CD4-positive, alpha-beta T cell treated with Interferon gamma for 1 hour (primary cell): ENCODE data around the gene TRIOBP.
"Not testable (repeated sequence)": the region's sequence is repeated elsewhere in the genome, so short reads cannot be mapped to it uniquely, and the experiment has no call there.

Experiments
- DNase-seq: peaks from one replicate; pipeline ENCODE4 v3.0.0-alpha.2; 2020

Gene TRIOBP

DNA sequence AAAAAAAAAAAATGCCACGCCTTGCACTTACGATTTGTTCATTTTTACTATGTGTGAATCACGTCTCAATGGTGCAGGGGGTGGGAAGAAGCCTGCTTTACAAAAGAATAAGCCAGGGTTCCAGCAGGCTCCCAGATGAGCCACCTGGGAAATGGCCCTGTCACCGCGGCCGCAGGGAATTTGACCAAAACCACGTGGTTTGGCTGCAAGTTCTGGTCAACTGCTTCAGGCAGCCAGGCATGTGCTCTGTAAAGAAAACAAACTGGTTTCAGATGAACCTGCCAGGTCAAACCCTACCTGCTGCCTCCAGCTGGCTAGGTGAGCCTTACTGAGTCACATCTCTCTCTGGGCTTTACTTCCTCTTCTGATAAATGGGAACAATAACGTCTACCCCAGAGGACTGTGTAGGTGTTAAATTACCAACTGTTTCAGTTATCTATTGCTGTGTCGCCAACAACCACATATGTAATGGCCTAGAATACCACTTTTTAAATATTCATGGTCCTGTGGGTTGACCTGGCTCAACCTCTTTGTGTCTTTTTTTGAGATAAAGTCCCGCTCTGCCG, 80.4 kb downstream of the TRIOBP start:
- DNase-seq = no peak

DNA sequence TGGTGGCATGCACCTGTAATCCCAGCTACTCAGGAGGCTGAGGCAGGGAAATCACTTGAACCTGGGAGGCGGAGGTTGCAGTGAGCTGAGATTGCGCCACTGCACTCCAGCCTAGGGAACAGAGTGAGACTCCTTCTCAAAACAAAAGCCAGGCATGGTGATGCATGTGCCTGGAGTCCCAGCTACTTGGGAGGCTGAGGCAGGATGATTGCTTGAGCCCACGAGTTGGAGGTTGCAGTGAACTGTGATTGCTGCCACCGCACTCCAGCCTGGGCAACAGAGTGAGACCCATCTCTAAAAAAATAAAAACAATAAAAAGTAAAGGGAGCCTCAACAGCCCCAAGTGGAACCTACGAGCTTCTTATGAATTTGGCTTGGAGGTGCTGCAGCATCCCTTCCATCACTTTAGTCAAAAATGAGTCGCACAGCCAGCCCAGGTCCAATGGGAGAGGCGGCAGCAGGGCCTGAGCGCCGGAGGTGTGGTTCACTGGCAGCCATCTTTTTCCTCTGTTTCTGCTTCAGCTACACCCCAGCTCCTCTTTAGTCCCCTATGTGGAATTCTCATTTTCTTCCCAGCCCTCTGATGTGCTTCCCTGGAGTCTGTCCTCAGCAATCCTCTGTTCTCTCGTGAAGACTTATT, 81.6 kb downstream of the TRIOBP start:
- no peak for DNase-seq

DNA sequence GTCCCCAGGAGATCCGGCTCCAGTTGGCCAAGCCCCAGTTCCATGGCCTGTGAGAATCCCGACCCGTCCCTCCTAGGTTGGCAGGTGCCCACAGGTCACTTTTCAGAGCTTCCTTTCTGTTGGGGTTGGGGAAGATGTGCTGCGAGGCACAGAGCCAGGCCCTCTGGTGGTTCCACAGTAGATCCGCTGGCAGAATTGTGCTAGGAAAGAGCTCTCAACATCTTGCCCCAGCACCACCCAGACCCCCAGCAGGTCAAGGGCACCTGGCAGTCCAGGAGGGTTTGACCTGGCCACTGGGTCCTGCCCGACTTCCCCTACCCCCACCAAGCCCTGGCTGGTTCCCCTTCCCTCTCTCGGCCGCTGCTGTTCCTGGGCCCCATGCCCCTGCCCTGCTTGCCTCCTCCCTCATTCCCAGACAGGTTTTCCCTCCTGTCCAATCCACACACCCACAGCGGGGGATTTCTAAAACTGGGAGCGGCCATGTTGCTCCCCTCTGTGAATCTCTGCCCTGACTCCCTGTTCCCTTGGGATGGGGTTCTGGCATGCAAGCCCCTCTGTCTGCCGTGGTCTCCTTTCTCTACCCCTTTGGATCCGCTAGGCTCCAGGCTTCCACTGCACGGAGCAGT, 84.7 kb downstream of the TRIOBP start:
- DNase-seq = no peak

DNA sequence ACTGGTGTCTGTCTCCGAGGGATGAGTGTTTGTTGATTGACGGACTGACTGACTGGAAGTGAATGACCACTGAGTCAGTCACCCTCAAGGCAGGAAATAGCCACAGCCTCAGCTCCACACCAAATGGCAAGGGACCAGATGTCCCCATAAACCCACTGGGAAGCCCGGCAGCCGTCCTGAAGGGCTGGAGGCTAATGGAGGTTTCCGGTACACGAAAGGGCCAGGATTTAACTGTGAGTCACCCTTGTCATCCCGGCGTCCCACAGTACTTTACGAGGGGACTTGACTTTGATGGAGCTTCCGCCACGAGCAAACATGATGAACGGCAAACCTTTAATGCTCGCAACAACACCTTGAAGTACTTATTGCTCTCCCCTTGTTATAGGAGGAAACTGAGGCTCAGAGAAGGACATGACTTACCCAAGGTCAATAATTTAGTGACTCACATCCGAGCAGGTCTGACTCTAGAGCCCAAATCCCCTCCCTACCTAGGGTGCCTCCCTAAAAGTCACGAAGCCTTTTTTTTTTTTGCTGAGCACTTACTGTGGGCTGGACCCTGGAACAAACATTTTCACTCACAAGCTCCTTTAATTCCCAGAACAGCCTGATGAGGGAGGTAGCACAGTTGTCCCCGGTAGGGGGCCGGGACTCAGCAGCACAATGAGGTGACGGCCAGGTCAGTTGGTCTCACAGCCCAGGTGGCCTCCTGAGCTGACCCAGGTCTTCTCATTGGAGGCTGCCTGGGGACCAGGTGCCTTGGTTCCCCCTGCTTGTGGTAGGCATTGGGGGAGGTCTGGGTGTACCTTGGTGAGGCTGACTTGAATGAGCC, 85.7 kb downstream of the TRIOBP start:
- DNase-seq = no peak

DNA sequence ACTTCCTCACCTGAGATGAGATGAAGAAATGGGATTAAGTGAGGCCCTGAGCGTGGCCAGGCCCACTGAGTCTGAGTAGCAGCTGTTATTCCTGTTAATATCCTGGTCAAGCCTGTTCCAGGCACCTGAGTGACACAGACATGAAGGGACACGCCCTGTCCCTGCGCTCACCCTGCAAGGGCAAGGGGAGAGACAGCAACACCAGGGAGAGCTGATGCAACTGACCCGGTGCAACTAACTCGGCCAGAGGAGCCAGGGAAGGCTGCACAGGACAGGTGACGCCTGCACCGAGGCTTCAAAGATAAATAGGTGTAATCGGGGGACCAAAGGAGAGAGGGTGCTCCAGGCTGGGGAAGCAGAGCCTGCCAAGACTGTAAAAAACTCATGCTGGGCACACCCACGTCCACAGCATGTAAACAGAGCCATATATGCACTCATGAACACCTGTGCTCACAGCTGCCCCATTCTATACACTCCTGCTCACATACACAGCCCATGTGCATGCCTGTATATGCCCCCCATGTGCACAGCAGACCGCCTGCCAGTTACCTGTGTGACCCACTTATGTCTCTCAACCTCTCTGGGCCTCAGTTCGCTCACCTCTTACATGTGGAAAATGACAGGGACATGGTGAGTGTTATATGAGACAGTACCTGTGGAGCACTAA, 88.1 kb downstream of the TRIOBP start:
- DNase-seq = no peak

DNA sequence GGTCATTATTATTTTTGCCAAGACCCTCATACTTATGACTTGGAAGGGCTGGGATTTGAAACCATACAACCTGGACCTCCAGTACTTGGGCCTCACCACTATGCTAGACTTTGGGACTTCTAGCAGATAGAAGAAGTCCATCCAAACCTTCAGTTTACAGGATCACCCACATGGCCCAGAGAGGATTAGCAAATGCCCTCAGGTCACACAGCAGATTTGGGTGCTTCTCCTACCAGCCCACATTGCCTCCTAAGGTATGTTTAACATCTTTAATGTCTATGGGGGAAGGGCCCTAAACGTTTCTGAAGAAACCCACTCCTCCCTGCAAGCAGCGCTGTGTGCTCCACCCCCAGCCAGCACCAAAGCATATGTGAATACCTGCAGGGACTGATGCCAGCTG, 93.4 kb downstream of the TRIOBP start:
- no peak for DNase-seq

DNA sequence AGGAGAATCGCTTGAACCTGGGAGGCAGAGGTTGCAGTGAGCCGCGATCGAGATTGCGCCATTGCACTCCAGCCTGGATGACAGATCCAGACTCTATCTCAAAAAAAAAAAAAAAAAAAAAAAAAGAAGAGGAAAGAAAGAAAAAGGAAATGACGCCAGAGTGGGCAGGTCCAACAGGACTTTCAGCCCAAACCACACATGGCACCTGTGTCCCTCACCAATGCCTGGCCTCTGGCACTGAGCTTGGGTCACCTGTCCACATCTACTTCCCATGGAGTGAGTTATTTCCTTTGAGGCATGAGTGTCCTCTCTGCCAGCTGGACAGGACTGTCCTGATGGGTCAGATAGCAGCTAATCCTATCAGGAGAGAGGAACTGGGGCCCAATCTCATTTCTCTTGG, 95.6 kb downstream of the TRIOBP start:
- DNase-seq = no peak

DNA sequence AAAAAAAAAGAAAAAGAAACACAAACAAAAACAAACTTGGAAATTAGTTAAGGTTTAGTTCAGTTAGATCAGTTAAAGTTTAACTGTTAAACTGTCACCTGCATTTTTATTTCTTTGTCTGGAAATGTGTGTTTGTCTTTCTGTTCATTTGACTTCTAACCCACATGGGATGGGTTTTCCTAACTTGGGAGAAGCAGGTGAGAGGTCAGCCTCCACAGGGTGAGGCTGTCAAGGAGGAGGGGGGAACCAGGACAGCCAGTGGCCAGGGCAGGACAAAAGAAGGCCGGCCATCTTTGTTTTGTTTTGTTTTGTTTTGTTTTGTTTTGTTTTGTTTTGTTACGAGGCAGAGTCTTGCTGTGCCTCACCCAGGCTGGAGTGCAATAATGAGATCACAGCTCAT, 97.5 kb downstream of the TRIOBP start:
- no peak for DNase-seq

DNA sequence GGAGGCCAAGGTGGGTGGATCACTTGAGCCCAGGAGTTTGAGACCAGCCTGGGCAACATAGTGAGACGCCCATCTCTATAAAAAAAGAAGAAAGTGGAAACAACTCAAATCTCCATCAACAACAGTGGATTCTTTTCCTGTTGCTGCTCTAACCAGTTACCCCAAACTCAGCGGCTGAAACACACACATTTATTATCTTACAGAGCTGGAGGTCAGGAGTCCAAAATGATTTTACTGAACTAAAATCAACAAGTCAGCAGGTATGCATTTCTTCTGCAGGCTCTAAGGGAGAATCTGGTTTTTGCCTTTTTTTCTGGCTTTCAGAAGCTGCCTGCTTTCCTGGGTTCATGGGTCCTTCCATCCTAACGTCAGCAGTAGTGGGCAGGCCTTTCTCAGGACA, 99.2 kb downstream of the TRIOBP start:
- DNase-seq = no peak

DNA sequence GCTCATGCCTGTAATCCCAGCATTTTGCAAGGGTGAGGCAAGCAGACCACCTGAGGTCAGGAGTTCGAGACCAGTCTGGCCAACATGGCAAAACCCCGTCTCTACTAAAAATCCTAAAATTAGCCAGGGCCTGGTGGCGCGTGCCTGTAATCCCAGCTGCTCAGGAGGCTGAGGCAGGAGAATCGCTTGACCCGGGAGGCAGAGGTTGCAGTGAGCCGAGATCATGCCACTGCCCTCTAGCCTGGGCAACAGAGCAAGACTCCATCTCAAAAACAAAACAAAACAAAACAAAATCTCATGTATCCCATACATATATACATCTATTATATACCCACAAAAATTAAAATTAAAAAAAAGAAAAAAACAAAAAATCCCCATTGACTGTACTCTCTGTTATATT, 100.4 kb downstream of the TRIOBP start:
- DNase-seq = not testable (repeated sequence)

DNA sequence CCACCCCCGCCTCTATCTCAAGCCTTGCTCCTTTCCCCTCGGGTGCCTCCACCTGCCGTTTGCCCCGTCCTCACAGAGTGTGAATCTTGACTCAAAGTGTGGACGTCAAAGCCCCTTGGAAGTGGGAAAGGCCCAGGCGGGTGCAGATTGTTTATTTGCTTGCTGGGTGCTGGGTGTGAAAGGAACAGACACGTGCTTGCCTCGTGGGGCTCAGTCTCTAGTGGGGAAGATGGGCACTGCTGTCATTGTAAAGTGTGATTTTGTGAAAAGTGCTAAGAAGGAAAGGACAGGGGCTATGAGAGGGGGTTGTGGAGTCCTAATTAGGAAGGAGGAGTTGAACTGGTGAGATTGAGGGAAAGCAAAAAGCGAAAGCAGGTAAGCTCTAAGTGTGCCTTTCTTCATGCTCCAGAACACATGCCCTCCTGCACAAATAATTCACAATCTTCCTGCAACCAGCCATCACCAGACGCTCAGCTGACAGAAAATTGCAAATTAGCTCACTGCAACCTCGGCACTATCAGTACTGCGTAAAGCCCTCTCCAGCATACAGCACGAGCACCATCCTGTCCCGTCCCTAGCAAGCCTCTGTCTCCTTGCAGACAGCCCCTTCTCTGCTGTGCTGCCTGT, 101.1 kb downstream of the TRIOBP start:
- DNase-seq = no peak

DNA sequence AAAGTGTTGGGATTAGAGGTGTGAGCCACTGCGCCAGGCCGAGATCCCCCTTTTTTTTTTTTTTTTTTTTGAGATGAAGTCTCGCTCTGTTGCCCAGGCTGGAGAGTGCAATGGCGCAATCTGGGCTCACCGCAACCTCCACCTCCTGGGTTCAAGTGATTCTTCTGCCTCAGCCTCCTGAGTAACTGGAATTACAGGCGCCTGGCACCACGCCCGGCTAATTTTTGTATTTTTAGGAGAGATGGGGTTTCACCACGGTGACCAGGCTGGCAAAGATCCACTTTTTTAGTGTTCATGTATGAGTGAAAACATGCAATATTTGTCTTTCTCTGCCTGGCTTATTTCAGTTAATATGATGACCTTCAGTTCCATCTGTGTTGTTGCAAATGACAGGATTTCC, 103.1 kb downstream of the TRIOBP start:
- DNase-seq = not testable (repeated sequence)

DNA sequence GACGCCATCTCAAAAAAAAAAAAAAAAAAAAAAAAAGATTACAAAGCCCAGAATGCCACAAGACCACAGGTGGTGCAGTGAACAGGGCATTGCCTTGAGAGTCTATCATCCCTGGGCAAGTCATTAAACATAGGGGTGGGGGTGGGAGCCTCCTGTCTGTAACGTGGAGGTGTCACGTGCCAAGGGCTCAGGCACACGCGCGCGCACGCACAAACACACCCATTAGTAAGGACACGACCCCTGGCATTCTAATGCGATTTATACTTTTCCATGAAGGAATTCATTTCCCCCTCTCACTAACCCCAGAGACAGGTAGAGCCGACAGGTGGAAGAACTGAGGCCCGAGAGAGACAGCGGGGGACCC, 105.1 kb downstream of the TRIOBP start:
- no peak for DNase-seq

DNA sequence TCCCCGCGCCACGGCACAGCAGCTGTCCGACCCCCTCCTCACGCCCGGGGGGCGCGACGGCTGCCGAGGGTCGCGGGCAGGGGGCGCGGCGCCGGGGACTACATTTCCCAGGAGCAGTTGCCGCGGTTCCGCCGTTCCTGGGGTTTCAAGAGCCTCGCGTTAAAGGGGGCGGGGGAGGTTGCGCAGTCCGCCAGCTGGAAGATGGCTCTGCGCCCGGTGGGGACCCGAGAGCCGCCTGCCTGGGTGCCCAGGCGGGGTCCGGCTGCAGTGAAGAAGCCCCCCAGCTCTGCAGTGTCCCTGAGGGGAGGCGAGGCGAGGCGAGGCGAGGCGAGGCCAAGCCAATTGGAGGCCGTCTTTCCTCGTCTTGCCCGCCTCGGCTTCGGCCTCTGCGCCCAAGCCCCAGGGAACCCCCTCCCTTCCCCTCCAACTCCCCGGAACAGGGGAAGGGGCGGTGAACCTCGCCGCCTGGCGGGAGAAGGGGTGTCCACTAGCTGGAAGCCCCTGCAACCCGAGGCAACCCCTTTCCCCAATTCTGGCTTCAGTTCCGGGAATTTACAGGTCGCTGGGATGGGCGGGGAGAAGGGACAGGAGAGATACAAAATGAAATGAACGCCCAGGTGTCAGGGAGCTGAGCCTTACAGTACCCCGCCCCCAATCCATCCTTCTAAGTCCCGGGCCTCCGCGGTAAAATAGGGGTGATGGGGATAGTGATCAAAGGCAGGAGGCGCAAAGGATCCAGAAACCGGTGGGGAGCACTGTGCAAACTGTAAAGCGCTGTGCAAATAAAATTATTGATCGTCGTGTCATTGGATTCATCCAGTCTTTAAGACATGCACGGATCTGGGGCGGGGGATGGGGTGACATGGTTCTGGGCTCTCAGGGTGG, 105.7 kb downstream of the TRIOBP start:
- DNase-seq = no peak

DNA sequence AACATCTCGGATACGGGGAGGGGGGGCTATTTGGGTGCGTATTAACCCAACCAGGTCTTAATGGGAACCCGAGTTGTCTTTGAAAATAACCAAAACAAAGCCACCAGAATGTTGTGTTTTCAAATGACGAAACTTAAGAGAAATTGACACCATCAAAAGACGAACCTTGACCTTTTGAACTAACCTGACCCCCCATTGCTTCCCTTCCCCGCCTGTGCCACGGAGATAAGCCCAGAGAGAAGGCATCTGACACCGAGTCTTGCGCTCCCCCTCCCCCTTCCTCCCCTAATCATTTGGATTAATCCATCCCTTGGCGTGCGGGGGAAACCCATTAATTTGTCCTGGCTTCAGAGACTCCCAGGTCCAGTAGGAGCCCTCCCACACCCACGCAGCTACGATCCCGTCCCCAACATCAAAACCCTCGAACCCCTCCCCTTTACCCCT, 106.4 kb downstream of the TRIOBP start:
- DNase-seq = no peak

DNA sequence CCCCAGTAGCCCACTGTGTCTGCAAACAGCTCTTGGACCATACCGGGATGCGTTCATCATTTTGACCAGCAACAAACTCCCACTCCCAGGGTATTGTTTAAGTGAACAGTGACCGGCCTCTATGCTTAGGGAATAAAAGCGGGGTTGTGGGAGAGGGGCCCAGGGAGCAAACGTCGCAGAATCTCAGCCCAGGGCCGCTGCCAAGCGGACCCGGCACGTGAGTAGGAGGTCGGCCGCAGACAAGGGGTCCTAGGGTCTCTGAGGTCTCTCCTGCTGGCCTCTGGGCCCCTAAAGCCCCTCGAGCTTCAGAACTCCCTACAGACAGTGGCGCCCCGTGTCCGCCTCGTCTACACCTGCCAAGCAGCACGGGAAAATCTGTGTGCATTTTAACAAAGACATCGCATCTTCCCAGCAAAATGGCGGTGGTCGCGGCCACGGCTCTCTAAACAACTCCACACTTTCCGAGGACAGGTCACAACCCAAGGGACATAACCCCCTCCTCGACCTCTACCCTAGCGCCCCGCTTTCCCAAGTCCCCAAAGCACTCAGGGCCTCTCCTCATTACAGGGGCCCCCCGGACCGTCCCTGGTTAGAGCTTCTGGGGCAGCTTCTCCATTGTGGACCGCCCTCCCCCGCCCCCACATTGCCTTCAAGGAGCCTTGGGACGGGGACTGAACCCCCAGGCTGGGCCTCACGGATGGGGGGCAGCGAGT, 106.9 kb downstream of the TRIOBP start:
- DNase-seq = no peak

DNA sequence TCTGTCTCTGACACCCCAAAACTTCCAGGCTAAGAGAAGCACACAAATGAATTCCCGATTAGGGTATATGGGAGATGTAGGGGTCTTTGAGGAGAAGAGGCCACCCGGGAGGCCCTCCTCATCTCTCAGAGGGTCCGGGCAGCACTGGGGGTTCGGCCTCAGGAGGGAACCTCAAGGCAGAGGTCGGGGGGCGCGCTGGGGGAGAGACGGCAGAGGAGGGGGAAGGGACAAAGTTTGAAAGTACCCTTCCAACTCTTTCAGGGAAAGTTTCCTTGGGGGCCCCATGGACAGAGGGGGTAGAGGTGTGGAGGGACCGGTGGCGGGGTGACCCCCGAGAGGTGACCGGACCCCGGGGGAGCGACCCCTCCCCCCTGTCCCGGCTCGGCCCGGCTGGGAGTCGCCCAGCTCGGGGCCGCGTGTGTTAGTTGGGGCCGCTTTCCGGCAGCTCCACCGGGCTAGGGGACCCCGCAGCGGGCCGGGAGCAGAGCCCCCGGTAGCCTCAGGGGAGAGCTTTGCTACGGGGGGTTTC, 107.6 kb downstream of the TRIOBP start:
- DNase-seq = no peak

DNA sequence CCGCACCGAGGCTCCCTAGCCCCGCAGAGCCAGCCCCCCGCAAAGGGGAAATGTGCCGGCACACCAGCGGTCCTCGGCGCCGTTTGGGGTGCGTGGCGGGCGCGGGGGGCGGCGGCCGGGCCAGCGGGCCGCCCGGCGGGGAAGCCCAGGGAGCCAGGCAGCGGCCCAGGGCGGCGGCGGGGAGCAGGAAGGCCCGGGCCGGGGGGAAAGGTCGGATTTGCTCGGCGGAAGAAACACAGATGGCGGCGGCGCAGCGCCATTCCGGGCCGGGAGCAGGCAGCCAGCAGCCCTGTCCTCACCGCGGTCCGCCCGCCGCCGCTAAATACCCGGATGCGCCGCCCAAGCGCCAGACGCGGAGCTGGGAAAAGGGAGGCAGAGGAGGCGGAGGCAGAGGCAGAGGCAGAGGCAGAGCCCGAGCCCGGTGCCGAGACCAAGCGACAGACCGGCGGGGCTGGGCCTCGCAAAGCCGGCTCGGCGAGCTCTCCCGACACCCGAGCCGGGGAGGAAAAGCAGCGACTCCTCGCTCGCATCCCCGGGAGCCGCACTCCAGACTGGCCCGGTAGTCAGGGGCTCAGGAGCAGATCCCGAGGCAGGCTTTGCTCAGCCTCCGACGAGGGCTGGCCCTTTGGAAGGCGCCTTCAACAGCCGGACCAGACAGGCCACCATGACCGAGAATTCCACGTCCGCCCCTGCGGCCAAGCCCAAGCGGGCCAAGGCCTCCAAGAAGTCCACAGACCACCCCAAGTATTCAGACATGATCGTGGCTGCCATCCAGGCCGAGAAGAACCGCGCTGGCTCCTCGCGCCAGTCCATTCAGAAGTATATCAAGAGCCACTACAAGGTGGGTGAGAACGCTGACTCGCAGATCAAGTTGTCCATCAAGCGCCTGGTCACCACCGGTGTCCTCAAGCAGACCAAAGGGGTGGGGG, 108.3 kb downstream of the TRIOBP start:
- peak; percentile 70 for DNase-seq

DNA sequence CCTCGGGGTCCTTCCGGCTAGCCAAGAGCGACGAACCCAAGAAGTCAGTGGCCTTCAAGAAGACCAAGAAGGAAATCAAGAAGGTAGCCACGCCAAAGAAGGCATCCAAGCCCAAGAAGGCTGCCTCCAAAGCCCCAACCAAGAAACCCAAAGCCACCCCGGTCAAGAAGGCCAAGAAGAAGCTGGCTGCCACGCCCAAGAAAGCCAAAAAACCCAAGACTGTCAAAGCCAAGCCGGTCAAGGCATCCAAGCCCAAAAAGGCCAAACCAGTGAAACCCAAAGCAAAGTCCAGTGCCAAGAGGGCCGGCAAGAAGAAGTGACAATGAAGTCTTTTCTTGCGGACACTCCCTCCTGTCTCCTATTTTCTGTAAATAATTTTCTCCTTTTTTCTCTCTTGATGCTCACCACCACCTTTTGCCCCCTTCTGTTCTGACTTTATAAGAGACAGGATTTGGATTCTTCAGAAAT, 109.0 kb downstream of the TRIOBP start:
- no peak for DNase-seq
